MM.1S (cell line): ENCODE data around the gene DNAJC24.

Source experiments
- DNase-seq: peaks from one replicate; pipeline ENCODE4 v3.0.0-alpha.2; 2015
- H2AFZ ChIP-seq: fragments of 300-600 bp; sonication (generic); 2 replicates; pipeline ENCODE4 v1.6.0; 2016; ENCODE audit warnings: antibody characterized with exemption, low read length
- H3F3A ChIP-seq: fragments of 300-600 bp; sonication (generic); 2 replicates; pipeline ENCODE4 v1.6.1; 2016; ENCODE audit warnings: mild to moderate bottlenecking, antibody characterized with exemption, low read length, moderate library complexity, mixed read lengths; ENCODE audit not compliant: insufficient read depth
- H3K27ac ChIP-seq: fragments of 300-600 bp; sonication (generic); 2 replicates; pipeline ENCODE4 v1.5.1; 2016; ENCODE audit warnings: mild to moderate bottlenecking, low read length
- H3K27me3 ChIP-seq: fragments of 300-600 bp; sonication (generic); replicated peaks from 2 replicates; pipeline ENCODE4 v1.6.0; 2016; ENCODE audit warnings: low read length; ENCODE audit not compliant: insufficient read depth
- H3K36me3 ChIP-seq: fragments of 300-600 bp; sonication (generic); replicated peaks from 2 replicates; pipeline ENCODE4 v1.6.1; 2016; ENCODE audit warnings: mild to moderate bottlenecking, low read length, mixed read lengths; ENCODE audit not compliant: insufficient read depth
- H3K4me1 ChIP-seq: fragments of 300-600 bp; sonication (generic); 2 replicates; pipeline ENCODE4 v1.6.1; 2016; ENCODE audit warnings: low read length, mixed read lengths
- H3K4me2 ChIP-seq: fragments of 300-600 bp; sonication (generic); 2 replicates; pipeline ENCODE4 v1.6.0; 2016; ENCODE audit warnings: low read depth, low read length
- H3K4me3 ChIP-seq: fragments of 300-600 bp; sonication (generic); 2 replicates; pipeline ENCODE4 v1.5.1; 2016; ENCODE audit warnings: low read length, mixed read lengths
- H3K79me2 ChIP-seq: fragments of 300-600 bp; sonication (generic); 2 replicates; pipeline ENCODE4 v1.6.1; 2016; ENCODE audit warnings: mixed run types, low read length, mixed read lengths
- H3K9ac ChIP-seq: fragments of 300-600 bp; sonication (generic); 2 replicates; pipeline ENCODE4 v1.6.1; 2016; ENCODE audit warnings: low read length, mixed read lengths
- H3K9me2 ChIP-seq: fragments of 300-600 bp; sonication (generic); replicated peaks from 2 replicates; pipeline ENCODE4 v1.6.1; 2016; ENCODE audit warnings: mild to moderate bottlenecking, low read length, mixed read lengths; ENCODE audit not compliant: insufficient read depth
- H3K9me3 ChIP-seq: fragments of 300-600 bp; sonication (generic); replicated peaks from 2 replicates; pipeline ENCODE4 v1.6.1; 2016; ENCODE audit warnings: mild to moderate bottlenecking, low read length, mixed read lengths; ENCODE audit not compliant: insufficient read depth
- H4K20me1 ChIP-seq: fragments of 300-600 bp; sonication (generic); 2 replicates; pipeline ENCODE4 v1.6.1; 2016; ENCODE audit warnings: mild to moderate bottlenecking, low read length, moderate library complexity, mixed read lengths; ENCODE audit not compliant: insufficient read depth
- EZH2 ChIP-seq: fragments of 300-600 bp; sonication (generic); optimal IDR thresholded peaks from 2 replicates; pipeline ENCODE3; 2017; ENCODE audit warnings: low read depth, mild to moderate bottlenecking, antibody characterized with exemption, low read length, mixed read lengths
- EZH2phosphoT487 ChIP-seq: fragments of 300-600 bp; sonication (generic); IDR thresholded peaks from 2 replicates; pipeline ENCODE4 v1.6.1; 2018; ENCODE audit warnings: antibody characterized with exemption, low read length
- TF ChIP-seq, protein P1 (sequence below): fragments of 300-600 bp; sonication (generic); IDR thresholded peaks from 2 replicates; pipeline ENCODE4 v1.5.1; 2016; ENCODE audit warnings: antibody characterized with exemption, low read length, mixed read lengths

Gene DNAJC24

DNA sequence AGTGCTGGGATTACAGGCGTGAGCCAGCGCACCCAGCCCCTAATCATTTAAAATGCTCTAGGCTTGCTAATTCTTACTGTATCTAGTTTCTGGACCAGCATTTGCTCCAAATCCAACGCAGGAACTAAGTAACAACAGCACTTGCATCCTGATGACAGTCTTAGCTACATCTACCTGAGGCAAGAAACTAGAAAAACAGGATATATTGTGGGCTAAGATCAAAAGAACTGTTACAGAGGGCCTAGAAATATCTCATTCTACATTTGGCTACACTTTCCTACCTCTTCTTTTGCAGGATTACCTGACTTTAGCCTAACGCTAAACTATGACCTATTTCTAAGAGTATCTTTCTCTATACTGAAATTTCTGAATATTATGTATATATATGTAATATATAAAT, 7.9 kb upstream of the DNAJC24 start:
- Histone ChIP-seq H3K27me3 (no peaks in the 10 kb centered on the region), H3K79me2 (no peaks in the 10 kb centered on the region), H3K36me3 (no peaks in the 10 kb centered on the region), H2AFZ (no peak overlapping the region), H3F3A (no peaks in the 10 kb centered on the region), H3K4me2 (no peak overlapping the region), H3K9me3 (no peaks in the 10 kb centered on the region), H3K9ac (no peak overlapping the region), H3K27ac (no peak overlapping the region), H3K4me1 (no peaks in the 10 kb centered on the region), H4K20me1 (no peaks in the 10 kb centered on the region), H3K4me3 (no peak overlapping the region), H3K9me2 (no peaks in the 10 kb centered on the region)
- no peak for TF ChIP-seq EZH2
- TF ChIP-seq EZH2phosphoT487 = no peak
- TF ChIP-seq, protein P1, sequence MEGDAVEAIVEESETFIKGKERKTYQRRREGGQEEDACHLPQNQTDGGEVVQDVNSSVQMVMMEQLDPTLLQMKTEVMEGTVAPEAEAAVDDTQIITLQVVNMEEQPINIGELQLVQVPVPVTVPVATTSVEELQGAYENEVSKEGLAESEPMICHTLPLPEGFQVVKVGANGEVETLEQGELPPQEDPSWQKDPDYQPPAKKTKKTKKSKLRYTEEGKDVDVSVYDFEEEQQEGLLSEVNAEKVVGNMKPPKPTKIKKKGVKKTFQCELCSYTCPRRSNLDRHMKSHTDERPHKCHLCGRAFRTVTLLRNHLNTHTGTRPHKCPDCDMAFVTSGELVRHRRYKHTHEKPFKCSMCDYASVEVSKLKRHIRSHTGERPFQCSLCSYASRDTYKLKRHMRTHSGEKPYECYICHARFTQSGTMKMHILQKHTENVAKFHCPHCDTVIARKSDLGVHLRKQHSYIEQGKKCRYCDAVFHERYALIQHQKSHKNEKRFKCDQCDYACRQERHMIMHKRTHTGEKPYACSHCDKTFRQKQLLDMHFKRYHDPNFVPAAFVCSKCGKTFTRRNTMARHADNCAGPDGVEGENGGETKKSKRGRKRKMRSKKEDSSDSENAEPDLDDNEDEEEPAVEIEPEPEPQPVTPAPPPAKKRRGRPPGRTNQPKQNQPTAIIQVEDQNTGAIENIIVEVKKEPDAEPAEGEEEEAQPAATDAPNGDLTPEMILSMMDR = no peak
- DNase-seq = no peak

DNA sequence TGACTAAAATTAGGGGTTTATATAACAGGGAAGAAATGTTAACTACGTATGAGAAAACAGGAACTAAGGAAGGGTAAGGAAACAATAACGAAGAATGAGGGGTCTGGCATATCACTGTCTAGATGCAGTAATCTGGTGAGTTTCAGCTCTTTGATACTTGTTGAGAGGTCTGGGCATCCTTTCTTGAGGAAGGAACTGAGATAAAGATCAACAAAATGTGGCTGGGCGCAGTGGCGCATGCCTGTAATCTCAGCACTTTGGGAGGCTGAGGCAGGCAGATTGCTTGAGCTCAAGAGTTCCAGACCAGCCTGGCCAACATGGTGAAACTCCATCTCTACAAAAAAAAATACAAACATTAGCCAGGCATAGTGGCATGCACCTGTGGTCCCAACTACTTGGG, 2.9 kb upstream of the DNAJC24 start:
- no peaks in the 10 kb centered on the region for H3K9me3 ChIP-seq
- no peaks in the 10 kb centered on the region for H3K9me2 ChIP-seq
- H3K79me2 ChIP-seq = peaks cover 6% of the 10 kb centered on the region
- no peak for TF ChIP-seq EZH2phosphoT487
- H4K20me1 ChIP-seq = no peaks in the 10 kb centered on the region
- DNase-seq = no peak
- H3K4me1 ChIP-seq = peaks cover 9% of the 10 kb centered on the region
- peaks cover 5% of the 10 kb centered on the region; the same call in 1 of the 2 replicates for H3F3A ChIP-seq
- no peak overlapping the region for H3K4me2 ChIP-seq
- H3K36me3 ChIP-seq = no peaks in the 10 kb centered on the region
- no peak overlapping the region for H3K4me3 ChIP-seq
- H2AFZ ChIP-seq = no peak overlapping the region
- H3K27ac ChIP-seq = no peak overlapping the region
- H3K9ac ChIP-seq = no peak overlapping the region
- H3K27me3 ChIP-seq = no peaks in the 10 kb centered on the region

GRCh38 chr11:31375879-31376278, 6.2 kb downstream of the DNAJC24 start:
- Histone ChIP-seq H3K79me2 (peaks cover under 1% of the 10 kb centered on the region), H3F3A (no peaks in the 10 kb centered on the region), H4K20me1 (no peaks in the 10 kb centered on the region), H2AFZ (no peak overlapping the region), H3K9me2 (no peaks in the 10 kb centered on the region), H3K27me3 (no peaks in the 10 kb centered on the region), H3K9ac (no peak overlapping the region), H3K36me3 (no peaks in the 10 kb centered on the region), H3K9me3 (no peaks in the 10 kb centered on the region), H3K4me1 (peaks cover 2% of the 10 kb centered on the region; the same call in 1 of the 2 replicates), H3K4me2 (no peak overlapping the region), H3K4me3 (no peak overlapping the region), H3K27ac (no peak overlapping the region)
- DNase-seq = no peak
- TF ChIP-seq EZH2phosphoT487 = no peak
- TF ChIP-seq EZH2 = no peak
- TF ChIP-seq, protein P1 = no peak

DNA sequence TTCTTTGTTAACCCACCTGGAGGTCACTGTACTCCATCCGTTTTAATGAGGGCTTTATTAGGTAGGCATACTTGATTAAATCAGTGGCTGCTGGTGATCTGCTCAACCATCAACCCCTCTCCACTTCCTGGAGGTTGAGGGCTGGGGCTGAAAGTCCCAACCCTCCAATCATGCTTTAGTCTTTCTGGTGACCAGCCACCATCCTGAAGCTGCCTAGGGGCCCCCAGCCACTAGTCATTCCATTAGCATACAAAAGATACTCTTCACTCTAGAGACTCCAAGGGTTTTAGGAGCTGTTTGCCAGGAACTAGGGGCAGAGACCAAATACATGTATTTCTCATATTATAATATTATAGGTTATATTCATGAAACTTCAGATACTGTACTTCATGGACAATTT, 13.5 kb downstream of the DNAJC24 start:
- no peaks in the 10 kb centered on the region for H3K9me2 ChIP-seq
- TF ChIP-seq EZH2 (no peak), EZH2phosphoT487 (no peak)
- TF ChIP-seq, protein P1 = no peak
- no peak overlapping the region for H3K4me3 ChIP-seq

More for the DNA sequence above, 13.5 kb downstream of the DNAJC24 start:
- H4K20me1 ChIP-seq = no peaks in the 10 kb centered on the region
- H2AFZ ChIP-seq = no peak overlapping the region
- H3K4me2 ChIP-seq = no peak overlapping the region
- no peaks in the 10 kb centered on the region for H3K27me3 ChIP-seq
- H3K27ac ChIP-seq = no peak overlapping the region
- H3K36me3 ChIP-seq = no peaks in the 10 kb centered on the region
- H3K9ac ChIP-seq = no peak overlapping the region
- H3K4me1 ChIP-seq = no peaks in the 10 kb centered on the region
- no peak for DNase-seq
- H3K9me3 ChIP-seq = no peaks in the 10 kb centered on the region
- no peaks in the 10 kb centered on the region for H3F3A ChIP-seq
- no peaks in the 10 kb centered on the region for H3K79me2 ChIP-seq
